Uterus (tissue), 2 donors: ENCODE results near the gene CHMP1A.

Experiments
- CTCF ChIP-seq, 4 experiments: fragments of 200-600 bp in 2 of 4; fragments of 450-650 bp in 2 of 4; sonication (generic) in 2 of 4; IDR thresholded peaks; one replicate each; pipeline ENCODE4 v1.5.1; 2016 to 2019; ENCODE audit warnings: antibody characterized with exemption in 4 of 4, mild to moderate bottlenecking in 2 of 4, moderate library complexity in 1 of 4
- POLR2A ChIP-seq, 2 donors: fragments of 450-650 bp; IDR thresholded peaks; one replicate each; pipeline ENCODE4 v1.6.1; 2016; ENCODE audit warnings: antibody characterized with exemption in 2 of 2, mild to moderate bottlenecking in 1 of 2, moderate library complexity in 1 of 2

- TF ChIP-seq CTCF (IDR thresholded peaks at IDR 0.05) (no peak), POLR2A (IDR thresholded peaks at IDR 0.05) (no peak)
Measured at GRCh38 chr16:89670496-89671431, 13.3 kb upstream of the CHMP1A start.
